Skeletal muscle satellite cell (primary cell): Measurements from ENCODE around the gene LRRC8D.
A peak's percentile ranks its signal among the peaks of the same experiment; 100 is the strongest.

Source experiments
- H3K27me3 ChIP-seq: 2 replicates; pipeline ENCODE4 v1.7.0; 2013; ENCODE audit warnings: low read length; ENCODE audit not compliant: control insufficient read depth, insufficient read depth
- H3K36me3 ChIP-seq: 2 replicates; pipeline ENCODE4 v1.7.0; 2013; ENCODE audit warnings: mild to moderate bottlenecking, control low read depth, low read length; ENCODE audit not compliant: insufficient read depth
- H3K4me1 ChIP-seq: 2 replicates; pipeline ENCODE4 v1.7.0; 2013; ENCODE audit warnings: low read length; ENCODE audit not compliant: control insufficient read depth, insufficient read depth
- H3K4me2 ChIP-seq: 2 replicates; pipeline ENCODE4 v1.7.0; 2013; ENCODE audit warnings: mild to moderate bottlenecking, low read length
- H3K4me3 ChIP-seq: 2 replicates; pipeline ENCODE4 v1.7.0; 2013; ENCODE audit warnings: low read length
- H3K9ac ChIP-seq: 2 replicates; pipeline ENCODE4 v1.7.0; 2013; ENCODE audit warnings: mild to moderate bottlenecking, low read depth, low read length, moderate library complexity
- H3K9me3 ChIP-seq: replicated peaks from 2 replicates; pipeline ENCODE4 v1.7.0; 2013; ENCODE audit warnings: mild to moderate bottlenecking, control low read depth, low read length

LRRC8D gene

GRCh38 chr1:89837036-89837481, 16.2 kb downstream of the LRRC8D start:
- no peak overlapping the region for H3K4me2 ChIP-seq
- no peak overlapping the region for H3K9ac ChIP-seq
- H3K36me3 ChIP-seq: no peaks in the 10 kb centered on the region
- H3K27me3 ChIP-seq: peaks cover 3% of the 10 kb centered on the region
- no peak overlapping the region for H3K4me3 ChIP-seq
- no peaks in the 10 kb centered on the region for H3K9me3 ChIP-seq
- no peaks in the 10 kb centered on the region for H3K4me1 ChIP-seq

- Histone ChIP-seq H3K4me3 (no peak overlapping the region), H3K9ac (no peak overlapping the region), H3K4me2 (no peak overlapping the region), H3K4me1 (peaks cover 2% of the 10 kb centered on the region), H3K27me3 (peaks cover 3% of the 10 kb centered on the region), H3K36me3 (no peaks in the 10 kb centered on the region), H3K9me3 (no peaks in the 10 kb centered on the region)
Observed at GRCh38 chr1:89837510-89837909, 16.7 kb downstream of the LRRC8D start.

GRCh38 chr1:89839516-89839915, 18.7 kb downstream of the LRRC8D start:
- Histone ChIP-seq H3K4me2 (no peak overlapping the region), H3K27me3 (no peaks in the 10 kb centered on the region), H3K36me3 (no peaks in the 10 kb centered on the region), H3K9ac (no peak overlapping the region), H3K4me3 (no peak overlapping the region), H3K4me1 (peaks cover 12% of the 10 kb centered on the region), H3K9me3 (no peaks in the 10 kb centered on the region)

- Histone ChIP-seq H3K36me3 (no peaks in the 10 kb centered on the region), H3K4me1 (peaks cover 18% of the 10 kb centered on the region), H3K4me2 (no peak overlapping the region), H3K9me3 (no peaks in the 10 kb centered on the region), H3K9ac (no peak overlapping the region), H3K27me3 (no peaks in the 10 kb centered on the region), H3K4me3 (no peak overlapping the region)
Observed at GRCh38 chr1:89841507-89841906, 20.7 kb downstream of the LRRC8D start.

- Histone ChIP-seq H3K4me2 (peak overlapping the region; percentile 91), H3K27me3 (no peaks in the 10 kb centered on the region), H3K36me3 (no peaks in the 10 kb centered on the region), H3K4me1 (peaks cover 22% of the 10 kb centered on the region), H3K4me3 (peak overlapping the region; percentile 93), H3K9me3 (no peaks in the 10 kb centered on the region), H3K9ac (peak overlapping the region; percentile 93)
Observed at GRCh38 chr1:89842567-89843272, 21.9 kb downstream of the LRRC8D start.

GRCh38 chr1:89843273-89844130, 22.7 kb downstream of the LRRC8D start:
- Histone ChIP-seq H3K9me3 (no peaks in the 10 kb centered on the region), H3K4me3 (peak overlapping the region; percentile 93), H3K4me1 (peaks cover 26% of the 10 kb centered on the region), H3K4me2 (peak overlapping the region; percentile 91), H3K36me3 (no peaks in the 10 kb centered on the region), H3K27me3 (no peaks in the 10 kb centered on the region), H3K9ac (peak overlapping the region; percentile 93)

- Histone ChIP-seq H3K27me3 (no peaks in the 10 kb centered on the region), H3K4me2 (peak overlapping the region; percentile 91), H3K36me3 (no peaks in the 10 kb centered on the region), H3K4me1 (peaks cover 26% of the 10 kb centered on the region), H3K9me3 (no peaks in the 10 kb centered on the region), H3K4me3 (peak overlapping the region; percentile 93), H3K9ac (peak overlapping the region; percentile 93)
Observed at GRCh38 chr1:89844241-89844807, 23.5 kb downstream of the LRRC8D start.

GRCh38 chr1:89844860-89845259, 24.0 kb downstream of the LRRC8D start:
- H3K9ac ChIP-seq: peak overlapping the region; percentile 93
- peaks cover 26% of the 10 kb centered on the region for H3K4me1 ChIP-seq
- peak overlapping the region; percentile 91 for H3K4me2 ChIP-seq
- H3K27me3 ChIP-seq: no peaks in the 10 kb centered on the region
- no peaks in the 10 kb centered on the region for H3K9me3 ChIP-seq
- H3K36me3 ChIP-seq: no peaks in the 10 kb centered on the region
- peak overlapping the region; percentile 93 for H3K4me3 ChIP-seq

GRCh38 chr1:89847191-89847729, 26.4 kb downstream of the LRRC8D start:
- Histone ChIP-seq H3K4me3 (no peak overlapping the region), H3K9ac (no peak overlapping the region), H3K4me2 (peak overlapping the region; percentile 11), H3K4me1 (peaks cover 26% of the 10 kb centered on the region), H3K27me3 (no peaks in the 10 kb centered on the region), H3K36me3 (no peaks in the 10 kb centered on the region), H3K9me3 (no peaks in the 10 kb centered on the region)

- Histone ChIP-seq H3K9me3 (no peaks in the 10 kb centered on the region), H3K4me2 (no peak overlapping the region), H3K36me3 (peaks cover 6% of the 10 kb centered on the region), H3K27me3 (no peaks in the 10 kb centered on the region), H3K4me1 (peaks cover 20% of the 10 kb centered on the region), H3K4me3 (no peak overlapping the region), H3K9ac (no peak overlapping the region)
Observed at GRCh38 chr1:89850844-89851415, 30.1 kb downstream of the LRRC8D start.

GRCh38 chr1:89854140-89854539, 33.3 kb downstream of the LRRC8D start:
- H3K9ac ChIP-seq: no peak overlapping the region
- peaks cover 18% of the 10 kb centered on the region for H3K4me1 ChIP-seq
- no peak overlapping the region for H3K4me2 ChIP-seq
- peaks cover 6% of the 10 kb centered on the region for H3K36me3 ChIP-seq
- no peak overlapping the region for H3K4me3 ChIP-seq
- no peaks in the 10 kb centered on the region for H3K27me3 ChIP-seq
- no peaks in the 10 kb centered on the region for H3K9me3 ChIP-seq
